IMR-90 (cell line): ENCODE results near the gene PIEZO2. TPM values are rescaled to one million over a fixed set of nuclear protein-coding genes. Genes with fewer than 3 reads are reported as not detected.

Experiments
- ATAC-seq: fragments of 200-7000 bp; cut with Tn5 transposase; 2 replicates; pipeline ENCODE4 v1.9.1; 2020; ENCODE audit warnings: low read depth, mild to moderate bottlenecking, moderate library complexity
- BruUV-seq: library from RNA; stranded (reverse); fragments of 400-500 nt; replicated peaks from 2 replicates; lab custom pipeline; 2021; lab: Mats Ljungman, UMichigan
- CTCF ChIA-PET: fragments of 300-600 bp; formaldehyde crosslinking; extraction: SDS; loops from one replicate; lab custom pipeline; 2021; ENCODE audit warnings: antibody characterized with exemption; lab: Yijun Ruan, JAX
- POLR2A ChIA-PET: fragments of 300-600 bp; sonication (Branson Sonifier 250); formaldehyde crosslinking; loops from one replicate; lab custom pipeline; 2022; ENCODE audit warnings: antibody characterized with exemption; ENCODE audit not compliant: unreplicated experiment; lab: Charles Lee
- DNase-seq: peaks from one replicate; pipeline ENCODE4 v3.0.0; 2013
- H2AFZ ChIP-seq: replicated peaks from 2 replicates; pipeline ENCODE3; 2013; ENCODE audit warnings: low read length, mild to moderate bottlenecking; ENCODE audit not compliant: poor library complexity
- H2AK5ac ChIP-seq: 2 replicates; pipeline ENCODE4 v1.6.1; 2013; ENCODE audit warnings: low read depth, low read length, inconsistent platforms
- H2AK9ac ChIP-seq: replicated peaks from 2 replicates; pipeline ENCODE3; 2013; ENCODE audit warnings: mild to moderate bottlenecking, low read depth, low read length, moderate library complexity; ENCODE audit not compliant: poor library complexity
- H2BK120ac ChIP-seq: 2 replicates; pipeline ENCODE4 v1.6.1; 2013; ENCODE audit warnings: low read depth, low read length, inconsistent platforms
- H2BK15ac ChIP-seq: 3 replicates; pipeline ENCODE4 v1.6.1; 2013; ENCODE audit warnings: low read depth, low read length, inconsistent platforms
- H2BK20ac ChIP-seq: 2 replicates; pipeline ENCODE4 v1.6.1; 2013; ENCODE audit warnings: low read depth, mild to moderate bottlenecking, inconsistent platforms, low read length, moderate library complexity
- H2BK5ac ChIP-seq: 2 replicates; pipeline ENCODE4 v1.6.1; 2013; ENCODE audit warnings: mild to moderate bottlenecking, low read depth, low read length, inconsistent platforms; ENCODE audit not compliant: poor library complexity, severe bottlenecking
- H3K14ac ChIP-seq: replicated peaks from 2 replicates; pipeline ENCODE4 v1.6.1; 2013; ENCODE audit warnings: low read depth, low read length, inconsistent platforms
- H3K18ac ChIP-seq: 2 replicates; pipeline ENCODE4 v1.6.1; 2013; ENCODE audit warnings: low read depth, low read length, control low read depth
- H3K23ac ChIP-seq: 2 replicates; pipeline ENCODE4 v1.6.1; 2013; ENCODE audit warnings: low read depth, low read length, inconsistent platforms
- H3K27ac ChIP-seq: 2 replicates; pipeline ENCODE4 v1.5.1; 2013; ENCODE audit warnings: mild to moderate bottlenecking, control low read depth, low read length; ENCODE audit not compliant: insufficient read depth
- H3K27me3 ChIP-seq: 2 replicates; pipeline ENCODE4 v1.6.1; 2013; ENCODE audit warnings: low read length; ENCODE audit not compliant: control insufficient read depth, insufficient read depth
- H3K36me3 ChIP-seq: 2 replicates; pipeline ENCODE4 v1.6.1; 2013; ENCODE audit warnings: low read length, mixed read lengths; ENCODE audit not compliant: control insufficient read depth, insufficient read depth
- H3K4ac ChIP-seq: 2 replicates; pipeline ENCODE4 v1.6.1; 2013; ENCODE audit warnings: low read depth, low read length, inconsistent platforms
- H3K4me1 ChIP-seq: 2 replicates; pipeline ENCODE4 v1.6.1; 2013; ENCODE audit warnings: low read length, mixed read lengths; ENCODE audit not compliant: control insufficient read depth, insufficient read depth
- H3K4me2 ChIP-seq: 2 replicates; pipeline ENCODE4 v1.6.1; 2013; ENCODE audit warnings: low read depth, mild to moderate bottlenecking, control low read depth, low read length, moderate library complexity
- H3K4me3 ChIP-seq: 2 replicates; pipeline ENCODE4 v1.5.1; 2013; ENCODE audit warnings: low read depth, mild to moderate bottlenecking, control low read depth, low read length, moderate library complexity; ENCODE audit not compliant: insufficient read depth
- H3K56ac ChIP-seq: 2 replicates; pipeline ENCODE4 v1.6.1; 2013; ENCODE audit warnings: low read length, inconsistent platforms; ENCODE audit not compliant: insufficient read depth; ENCODE audit errors: extremely low read depth
- H3K79me1 ChIP-seq, 2 experiments: 2 replicates each; pipeline ENCODE4 v1.6.1; 2013; ENCODE audit warnings: low read length in 2 of 2, inconsistent platforms in 1 of 2, low read depth in 1 of 2
- H3K9ac ChIP-seq: 2 replicates; pipeline ENCODE4 v1.6.1; 2013; ENCODE audit warnings: low read depth, low read length, control low read depth
- H3K9me1 ChIP-seq: 2 replicates; pipeline ENCODE4 v1.6.1; 2013; ENCODE audit warnings: low read length, inconsistent platforms; ENCODE audit not compliant: insufficient read depth
- H3K9me3 ChIP-seq: 2 replicates; pipeline ENCODE4 v1.6.1; 2013; ENCODE audit warnings: low read length; ENCODE audit not compliant: control insufficient read depth, insufficient read depth
- H4K20me1 ChIP-seq: 2 replicates; pipeline ENCODE4 v1.6.1; 2013; ENCODE audit warnings: low read length, inconsistent platforms; ENCODE audit not compliant: insufficient read depth
- H4K5ac ChIP-seq: 2 replicates; pipeline ENCODE4 v1.6.1; 2013; ENCODE audit warnings: mild to moderate bottlenecking, low read depth, low read length, control low read depth
- H4K8ac ChIP-seq, 2 experiments: 2 replicates each; pipeline ENCODE4 v1.6.1; 2013; ENCODE audit warnings: low read depth in 2 of 2, low read length in 2 of 2, control low read depth in 1 of 2, inconsistent platforms in 1 of 2
- H4K91ac ChIP-seq: 2 replicates; pipeline ENCODE4 v1.6.1; 2013; ENCODE audit warnings: low read depth, low read length, inconsistent platforms; ENCODE audit not compliant: insufficient read depth
- BHLHE40 ChIP-seq: fragments of 150-350 bp; IDR thresholded peaks from 2 replicates; pipeline ENCODE4 v1.6.1; 2016; ENCODE audit warnings: mild to moderate bottlenecking, low read depth, low read length
- CHD1 ChIP-seq: IDR thresholded peaks from 2 replicates; pipeline ENCODE4 v1.6.1; 2012; ENCODE audit warnings: low read depth, low read length, improper control_type of control experiment
- CTCF ChIP-seq: conservative IDR thresholded peaks from 2 replicates; pipeline ENCODE4 v1.5.1; 2012; ENCODE audit warnings: mild to moderate bottlenecking, low read depth, low read length, improper control_type of control experiment
- ELK1 ChIP-seq: fragments of 150-350 bp; IDR thresholded peaks from 2 replicates; pipeline ENCODE4 v1.6.1; 2016; ENCODE audit warnings: low read depth, mild to moderate bottlenecking, low read length, moderate library complexity, borderline replicate concordance
- FOS ChIP-seq: fragments of 150-350 bp; IDR thresholded peaks from 2 replicates; pipeline ENCODE4 v1.6.1; 2016; ENCODE audit warnings: low read depth, low read length
- MAFK ChIP-seq: IDR thresholded peaks from 2 replicates; pipeline ENCODE4 v1.6.1; 2012; ENCODE audit warnings: low read depth, low read length, improper control_type of control experiment
- MAZ ChIP-seq: IDR thresholded peaks from 2 replicates; pipeline ENCODE4 v1.6.1; 2012; ENCODE audit warnings: low read depth, mild to moderate bottlenecking, low read length, improper control_type of control experiment, moderate library complexity, borderline replicate concordance
- MXI1 ChIP-seq: IDR thresholded peaks from 2 replicates; pipeline ENCODE4 v1.6.1; 2012; ENCODE audit warnings: low read depth, mild to moderate bottlenecking, low read length, moderate library complexity, borderline replicate concordance
- NFE2L2 ChIP-seq: fragments of 150-350 bp; IDR thresholded peaks from 2 replicates; pipeline ENCODE4 v1.6.1; 2016; ENCODE audit warnings: low read depth, mild to moderate bottlenecking, low read length
- POLR2A ChIP-seq: IDR thresholded peaks from 2 replicates; pipeline ENCODE4 v1.6.1; 2012; ENCODE audit warnings: mild to moderate bottlenecking, low read depth, low read length
- RAD21 ChIP-seq: IDR thresholded peaks from 2 replicates; pipeline ENCODE4 v1.6.1; 2012; ENCODE audit warnings: low read length, improper control_type of control experiment
- RCOR1 ChIP-seq: IDR thresholded peaks from 2 replicates; pipeline ENCODE4 v1.6.1; 2012; ENCODE audit warnings: mild to moderate bottlenecking, low read length, improper control_type of control experiment; ENCODE audit not compliant: insufficient replicate concordance
- RFX5 ChIP-seq: IDR thresholded peaks from 2 replicates; pipeline ENCODE4 v1.8.0; 2012; ENCODE audit warnings: low read depth, mild to moderate bottlenecking, low read length, moderate library complexity
- SMC3 ChIP-seq: fragments of 150-350 bp; IDR thresholded peaks from 2 replicates; pipeline ENCODE4 v1.6.1; 2016; ENCODE audit warnings: low read depth, mild to moderate bottlenecking, antibody characterized with exemption, low read length, moderate library complexity
- WGBS, 2 experiments: methylation state at CpG; one replicate each; pipeline versions ENCODE4 v1.1.5 to v1.1.7; 2013; ENCODE audit warnings: missing lambda C conversion rate in 2 of 2; ENCODE audit not compliant: insufficient read length in 1 of 2; ENCODE audit errors: extremely low coverage in 2 of 2; 5-methylcytosine and 5-hydroxymethylcytosine counted together
- dilution Hi-C: fragments of 300-500 bp; cut with HindIII; formaldehyde crosslinking; loops from one replicate; pipeline ENCODE4 v1.14.3; 2018; ENCODE audit warnings: low sequenced_read_pairs; ENCODE audit not compliant: unreplicated experiment
- in situ Hi-C: fragments of 300-500 bp; cut with MboI; formaldehyde crosslinking; loops from 3 replicates; pipeline ENCODE4 v1.14.3; 2019; ENCODE audit warnings: low sequenced_read_pairs, inconsistent platforms, mixed read lengths
- intact Hi-C: fragments of 100-400 bp; cut with micrococcal nuclease; formaldehyde crosslinking; loops from 2 replicates; pipeline ENCODE4 v1.10.0; 2022
- polyA plus RNA-seq, 3 experiments: library from polyadenylated mRNA; depleted of rRNA; stranded (reverse); fragments of >200 nt; gene quantifications; 2 replicates each; pipeline ENCODE4 v1.2.3, GENCODE V29; 2012; ENCODE audit warnings: low replicate concordance in 1 of 3
- total RNA-seq: library from RNA; depleted of rRNA; stranded (reverse); fragments of >200 nt; gene quantifications from 2 replicates; pipeline ENCODE4 v1.2.3, GENCODE V29; 2012

Gene PIEZO2
- total and polyA plus RNA-seq, 2 of the 4 experiments (the other 2 are of a cell fraction): 2.4 to 4.1 TPM

DNA sequence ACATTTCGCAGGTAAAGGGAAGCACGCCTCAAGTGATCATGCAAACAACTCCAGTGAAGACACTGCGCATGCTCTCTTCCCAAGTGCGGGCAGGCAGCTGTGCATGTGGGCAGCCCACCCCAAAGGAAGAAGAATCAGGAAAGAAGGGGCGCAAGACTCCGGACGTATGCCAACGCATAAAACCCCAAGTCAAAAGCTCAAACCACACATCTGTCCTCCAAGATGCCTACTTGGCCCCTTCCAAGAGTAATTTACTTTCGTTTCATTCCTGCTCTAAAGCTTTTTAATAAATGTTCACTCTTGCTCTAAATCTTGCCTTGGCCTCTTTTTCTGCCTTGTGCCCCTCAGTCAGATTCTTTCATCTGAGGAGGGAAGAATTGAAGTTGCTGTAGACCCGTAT is 254.9 kb downstream of the PIEZO2 start:
- Histone ChIP-seq H3K9me1 (peaks cover 5% of the 10 kb centered on the region), H3K9me3 (no peaks in the 10 kb centered on the region), H4K91ac (no peak overlapping the region), H3K23ac (no peak overlapping the region), H3K18ac (no peak overlapping the region), H3K4ac (no peak overlapping the region), H3K27me3 (no peaks in the 10 kb centered on the region), H2AK9ac (no peak overlapping the region), H2AFZ (no peak overlapping the region), H2BK15ac (no peak overlapping the region), H2BK5ac (no peak overlapping the region), H2BK20ac (no peak overlapping the region), H3K4me3 (no peak overlapping the region), H3K14ac (no peak overlapping the region), H4K8ac (no peak overlapping the region), H4K20me1 (no peaks in the 10 kb centered on the region), H2AK5ac (0 out of 2 replicates have a peak overlapping the region, but pooled peaks have one; percentile 8), H3K4me2 (no peak overlapping the region), H2BK120ac (no peak overlapping the region), H3K56ac (no peak overlapping the region), H3K36me3 (no peaks in the 10 kb centered on the region; the same call in 1 of the 2 replicates), H4K5ac (no peak overlapping the region), H3K27ac (no peak overlapping the region), H3K9ac (no peak overlapping the region), H3K4me1 (peaks cover 6% of the 10 kb centered on the region; the same call in 1 of the 2 replicates), H3K79me1 (no peaks in the 10 kb centered on the region)
- in situ Hi-C loops (no loop called here), intact Hi-C loops (no loop called here), dilution Hi-C loops (no loop called here)
- DNase-seq (no peak), ATAC-seq (no peak)
- CTCF ChIA-PET: no interaction called here
- 100% methylated on average over 2 of the region's 10 CpGs; no CpG with 5 or more reads in 1 of the 2 experiments for WGBS, 2 experiments
- POLR2A ChIA-PET: no interaction called here
- TF ChIP-seq POLR2A (no peak), CHD1 (no peak), BHLHE40 (no peak), MAZ (no peak), RFX5 (no peak), SMC3 (no peak), RAD21 (no peak), FOS (no peak), NFE2L2 (no peak), CTCF (no peak), ELK1 (no peak), MAFK (no peak), RCOR1 (no peak), MXI1 (no peak)
- no TSS peak for BruUV-seq
